Small intestine (tissue), 7 donors: ENCODE results near the gene HMGXB3. TPM values are rescaled to one million over a fixed set of nuclear protein-coding genes. Genes with fewer than 3 reads are reported as not detected.

Experiments
- DNase-seq, 2 donors: peaks; one replicate each; pipeline versions ENCODE4 v3.0.0 to v3.0.0-alpha.2; 2013
- FAIRE-seq: peaks from 2 replicates; lab custom pipeline; 2012; peaks lifted over from hg19 to GRCh38; lab: Jason Lieb, UNC
- H3K27ac ChIP-seq, 3 donors: one replicate each; pipeline ENCODE4 v1.5.1; 2013; ENCODE audit warnings: low read length in 2 of 3, mild to moderate bottlenecking in 2 of 3, control low read depth in 1 of 3, inconsistent platforms in 1 of 3, low read depth in 1 of 3, moderate library complexity in 1 of 3
- H3K27me3 ChIP-seq, 3 donors: one replicate each; pipeline ENCODE4 v1.6.1; 2013; ENCODE audit warnings: low read length in 3 of 3, inconsistent platforms in 1 of 3; ENCODE audit not compliant: control insufficient read depth in 3 of 3, insufficient read depth in 3 of 3
- H3K36me3 ChIP-seq, 3 donors: one replicate each; pipeline ENCODE4 v1.6.1; 2013; ENCODE audit warnings: low read length in 3 of 3, inconsistent platforms in 1 of 3, low read depth in 1 of 3, mild to moderate bottlenecking in 1 of 3, moderate library complexity in 1 of 3; ENCODE audit not compliant: control insufficient read depth in 3 of 3, insufficient read depth in 2 of 3
- H3K4me1 ChIP-seq, 3 donors: one replicate each; pipeline ENCODE4 v1.6.1; 2013; ENCODE audit warnings: low read length in 2 of 3, inconsistent platforms in 1 of 3, low read depth in 1 of 3, mild to moderate bottlenecking in 1 of 3, moderate library complexity in 1 of 3; ENCODE audit not compliant: control insufficient read depth in 3 of 3, insufficient read depth in 2 of 3
- H3K4me3 ChIP-seq, 3 donors: one replicate each; pipeline ENCODE4 v1.5.1; 2013; ENCODE audit warnings: low read length in 3 of 3, control low read depth in 1 of 3, inconsistent platforms in 1 of 3, low read depth in 1 of 3, mild to moderate bottlenecking in 1 of 3, moderate library complexity in 1 of 3
- H3K9me3 ChIP-seq, 2 donors: one replicate each; pipeline ENCODE4 v1.6.1; 2013; ENCODE audit warnings: low read depth in 1 of 2, low read length in 1 of 2; ENCODE audit not compliant: control insufficient read depth in 2 of 2, insufficient read depth in 1 of 2
- WGBS, 3 donors: extraction: QIAGEN DNeasy Blood & Tissue Kit; methylation state at CpG; one replicate each; pipeline ENCODE4 v1.1.7; 2013; 5-methylcytosine and 5-hydroxymethylcytosine counted together
- polyA plus RNA-seq, 4 donors: library from polyadenylated mRNA; stranded (reverse) in 3 of 4; unstranded in 1 of 4; fragments of 200-250 nt in 3 of 4; fragments of 120-200 nt in 1 of 4; gene quantifications; one replicate each; pipeline versions ENCODE4 v1.2.1 to v1.2.3, GENCODE V29; 2013
- donor health status: healthy with polysubstance abuse.
- donor health status: control.
- donor health status: control.
- donor health status: Bipolar disorder and iron deficiency.
- donor health status: healthy.

The HMGXB3 gene
- polyA plus RNA-seq, 4 donors, result 8.1 to 35.1 (median 13.4) TPM

DNA sequence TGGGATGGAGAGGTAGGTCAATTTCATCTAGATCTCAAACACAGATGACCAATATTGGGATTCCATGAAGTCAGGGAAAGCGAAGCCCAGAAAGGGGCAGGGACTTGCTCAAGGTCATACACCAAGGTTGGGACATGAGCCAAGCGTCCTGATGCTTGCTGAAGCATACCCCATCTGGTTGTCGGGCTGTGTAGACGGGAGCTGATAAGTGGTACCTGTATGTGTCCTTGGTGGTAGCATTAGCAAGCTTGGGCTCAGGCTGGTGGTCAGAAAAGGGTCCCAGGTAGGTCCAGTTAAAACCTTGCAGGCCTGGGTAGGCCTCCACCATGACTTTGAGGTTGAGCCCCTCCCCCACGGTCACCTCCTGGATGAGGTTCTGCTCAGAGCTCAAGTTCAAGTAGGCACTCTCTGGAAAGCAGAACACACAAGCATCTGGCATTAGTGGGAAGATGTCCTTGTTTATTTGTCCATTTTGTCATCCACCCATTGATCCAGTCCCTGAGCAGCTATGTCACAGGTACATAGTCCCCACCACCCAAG, 72.6 kb downstream of the HMGXB3 start:
- Histone ChIP-seq H3K4me1 (no peaks in the 10 kb centered on the region), H3K36me3 (peaks cover 0 to 3% (median 0%) of the 10 kb centered on the region in 3 donors), H3K27me3 (peaks cover 0 to 2% (median 0%) of the 10 kb centered on the region in 3 donors), H3K27ac (no peak overlapping the region), H3K9me3 (peaks cover 0 to 3% of the 10 kb centered on the region in 2 donors), H3K4me3 (no peak overlapping the region)
- DNase-seq (no peak), FAIRE-seq (no peak)
- WGBS, 3 donors, result 83 to 89% (median 87%) methylated on average over 5 of the region's 5 CpGs

DNA sequence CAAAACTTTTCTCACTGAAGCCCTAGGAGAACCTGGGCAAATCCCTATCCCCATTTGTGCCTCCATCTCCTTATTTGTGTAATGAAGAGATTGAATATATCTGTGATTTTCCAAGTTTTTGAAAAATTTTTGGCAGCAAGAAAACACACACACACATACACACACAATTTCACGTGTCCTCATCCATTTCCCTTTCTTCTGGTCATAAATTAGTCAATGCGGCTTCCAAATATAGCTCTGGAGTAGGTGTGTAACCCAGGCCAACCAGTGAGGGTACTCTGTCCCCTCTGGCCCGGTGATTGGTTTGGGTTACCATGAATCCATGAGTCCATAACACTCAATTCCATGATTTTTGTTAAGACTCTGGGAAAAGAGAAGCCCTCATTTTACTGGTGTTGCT, 73.1 kb downstream of the HMGXB3 start:
- H3K36me3 ChIP-seq, result peaks cover 0 to 3% (median 0%) of the 10 kb centered on the region in 3 donors
- FAIRE-seq (no peak), DNase-seq (no peak)
- H3K4me1 ChIP-seq, result no peaks in the 10 kb centered on the region
- peaks cover 0 to 2% (median 0%) of the 10 kb centered on the region in 3 donors for H3K27me3 ChIP-seq
- peaks cover 0 to 3% of the 10 kb centered on the region in 2 donors for H3K9me3 ChIP-seq
- H3K27ac ChIP-seq, result no peak overlapping the region
- WGBS, 3 donors, result 76 to 79% (median 77%) methylated on average over 3 of the region's 3 CpGs
- H3K4me3 ChIP-seq, result no peak overlapping the region

DNA sequence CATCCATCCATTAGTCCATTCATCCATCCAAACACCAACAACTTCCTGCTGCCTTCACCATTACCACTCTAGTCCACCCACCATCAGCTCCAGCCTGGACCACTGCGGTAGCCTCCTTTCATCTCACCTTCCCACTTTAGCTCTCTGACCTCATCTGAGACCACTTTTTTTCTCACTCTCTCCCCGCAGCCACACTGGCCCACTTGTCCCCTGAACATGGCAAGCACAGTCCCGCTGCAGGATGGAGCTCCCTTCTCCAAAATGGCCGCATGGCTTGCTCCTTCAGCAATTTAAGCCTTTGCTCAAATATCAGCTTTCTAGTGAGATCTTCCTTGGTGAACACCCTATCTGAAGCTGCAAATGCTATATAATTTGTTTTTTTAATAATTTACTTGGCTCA, 74.7 kb downstream of the HMGXB3 start:
- H3K27ac ChIP-seq, result no peak overlapping the region
- H3K9me3 ChIP-seq, result peaks cover 0 to 3% of the 10 kb centered on the region in 2 donors
- H3K36me3 ChIP-seq, result no peaks in the 10 kb centered on the region
- FAIRE-seq (no peak), DNase-seq (no peak)
- H3K4me1 ChIP-seq, result no peaks in the 10 kb centered on the region
- peaks cover 0 to 2% (median 0%) of the 10 kb centered on the region in 3 donors for H3K27me3 ChIP-seq
- no peak overlapping the region for H3K4me3 ChIP-seq
- 69 to 89% (median 85%) methylated on average over 4 of the region's 4 CpGs for WGBS, 3 donors

DNA sequence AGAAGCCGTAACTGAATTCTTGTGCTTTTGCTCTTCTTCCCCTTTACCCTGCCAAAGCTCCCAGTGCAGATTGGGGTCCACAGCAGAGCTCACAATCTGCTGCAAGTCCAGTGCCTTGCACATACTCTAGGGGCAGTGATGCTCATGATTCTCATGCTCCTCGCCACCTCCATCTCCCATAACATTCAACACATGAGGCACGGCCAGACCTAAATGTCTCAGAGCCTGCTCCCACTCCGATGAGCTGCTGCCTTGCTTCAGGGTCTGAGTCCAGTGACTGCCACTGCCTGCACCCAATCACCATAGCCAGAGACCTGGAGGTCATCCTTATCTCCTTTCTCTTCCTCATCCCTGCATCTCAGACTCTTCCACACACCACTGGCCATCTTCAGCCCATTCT, 75.3 kb downstream of the HMGXB3 start:
- no peak for FAIRE-seq
- no peak overlapping the region for H3K27ac ChIP-seq
- peaks cover 0 to 2% (median 0%) of the 10 kb centered on the region in 3 donors for H3K27me3 ChIP-seq
- no peaks in the 10 kb centered on the region for H3K36me3 ChIP-seq
- WGBS, 3 donors, result 76 to 91% (median 89%) methylated on average over 4 of the region's 4 CpGs
- no peak for DNase-seq
- peaks cover 0 to 3% of the 10 kb centered on the region in 2 donors for H3K9me3 ChIP-seq
- no peaks in the 10 kb centered on the region for H3K4me1 ChIP-seq
- no peak overlapping the region for H3K4me3 ChIP-seq

DNA sequence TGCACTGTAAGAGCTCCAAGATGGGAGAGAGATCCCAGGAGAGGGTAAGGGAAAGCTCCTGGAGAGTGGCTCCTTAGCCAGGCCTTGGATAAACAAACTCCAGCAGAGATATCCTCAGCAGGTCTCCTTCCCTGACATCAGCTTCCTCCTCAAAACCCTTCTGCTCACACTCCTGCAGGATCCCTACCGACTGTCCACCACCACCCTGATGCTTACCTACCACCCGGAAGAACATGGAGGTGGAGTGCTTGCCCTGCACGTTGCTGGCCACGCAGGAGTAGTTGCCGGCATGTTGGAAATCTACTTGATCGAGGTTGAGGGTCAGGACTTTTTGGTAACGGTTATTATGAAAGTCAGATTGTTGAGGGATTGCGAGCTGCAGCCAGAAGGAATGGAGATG, 76.5 kb downstream of the HMGXB3 start:
- Histone ChIP-seq H3K9me3 (peaks cover 0 to 3% of the 10 kb centered on the region in 2 donors), H3K4me1 (no peaks in the 10 kb centered on the region), H3K36me3 (no peaks in the 10 kb centered on the region), H3K27me3 (peaks cover 0 to 2% (median 0%) of the 10 kb centered on the region in 3 donors), H3K4me3 (no peak overlapping the region), H3K27ac (no peak overlapping the region)
- FAIRE-seq (no peak), DNase-seq (no peak)
- WGBS, 3 donors, result 84 to 92% (median 88%) methylated on average over 8 of the region's 8 CpGs

DNA sequence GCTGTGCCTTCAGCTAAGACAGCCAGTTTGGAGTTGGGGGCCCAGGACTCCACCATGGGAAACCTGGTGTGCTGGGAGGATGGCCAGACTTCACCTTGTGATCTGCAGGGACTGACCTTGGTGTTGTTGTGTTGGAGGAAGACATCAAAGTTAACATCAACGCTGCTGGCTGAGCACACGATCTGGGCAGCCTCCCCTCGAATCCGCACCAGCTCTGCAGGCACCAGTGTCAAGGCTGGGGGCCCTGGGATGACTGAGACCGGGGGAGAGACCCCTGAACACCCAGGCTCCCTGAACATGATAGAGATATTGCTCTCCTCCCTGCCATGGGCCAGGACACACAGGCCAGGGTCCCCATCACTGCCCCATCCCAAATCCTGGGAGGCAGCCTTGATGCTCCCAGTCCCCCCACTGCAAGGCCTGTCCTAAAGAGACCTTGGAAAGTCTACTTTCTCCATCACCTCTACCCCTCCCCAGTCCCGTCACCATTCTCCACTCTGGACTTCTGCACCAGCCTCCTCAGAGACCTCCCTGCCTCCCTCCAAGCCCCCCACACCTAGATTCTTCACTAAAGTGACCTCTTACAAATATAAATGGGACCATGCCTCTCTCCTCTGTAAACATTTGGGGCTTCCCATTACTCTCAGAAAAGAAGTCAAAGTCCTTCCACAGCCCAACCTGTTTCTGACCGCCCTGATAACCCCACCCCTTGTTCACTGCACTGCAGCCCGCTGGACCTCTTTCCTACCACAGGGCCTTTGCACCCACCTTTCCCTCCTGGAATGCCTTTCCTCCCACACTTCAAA, 77.7 kb downstream of the HMGXB3 start:
- WGBS, 3 donors, result 79 to 91% (median 87%) methylated on average over 8 of the region's 8 CpGs
- DNase-seq, result no peak

DNA sequence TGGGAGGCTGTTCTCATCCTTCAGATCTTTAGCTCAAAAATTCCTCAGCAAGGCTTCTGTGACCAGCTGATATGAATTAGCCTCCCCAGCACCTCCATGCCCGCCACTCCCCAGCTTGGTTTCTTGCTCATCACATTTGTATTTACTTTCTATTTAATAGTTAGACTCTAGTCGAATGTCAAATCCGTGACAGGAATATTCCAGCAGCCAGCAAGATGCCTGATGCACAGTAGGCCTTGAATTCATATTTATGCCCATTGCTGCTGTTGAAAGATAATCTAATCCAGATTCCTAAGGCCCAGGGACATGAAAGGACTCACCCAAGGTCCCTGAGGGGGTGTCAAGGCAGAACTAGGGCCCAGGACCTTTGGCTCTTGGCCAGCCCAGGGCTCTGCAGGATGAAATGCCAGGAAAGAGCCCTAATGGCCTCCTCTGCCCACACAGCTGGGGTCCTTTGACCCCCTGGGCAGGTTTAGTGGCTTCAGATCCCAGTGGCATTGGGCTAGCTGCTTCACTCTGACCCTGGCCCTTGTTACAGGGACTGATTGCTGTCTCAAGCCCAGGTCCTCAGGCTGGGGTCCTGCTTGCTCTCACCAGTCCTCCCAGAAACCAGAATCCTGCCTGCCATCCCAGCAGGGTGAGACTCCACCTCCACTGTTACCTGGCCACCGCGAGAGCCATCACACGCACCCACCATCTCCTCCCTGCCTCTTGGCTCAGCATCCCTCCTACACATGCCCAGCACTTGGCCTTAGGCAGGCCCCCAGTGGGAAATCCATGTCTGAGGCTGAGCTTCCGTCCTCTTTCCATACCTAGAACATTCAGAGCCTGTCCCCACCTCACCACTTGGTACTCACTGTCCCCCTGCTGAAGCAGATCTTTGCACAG, 78.5 kb downstream of the HMGXB3 start:
- FAIRE-seq (no peak), DNase-seq (no peak)
- no peak overlapping the region for H3K27ac ChIP-seq
- H3K9me3 ChIP-seq, result no peaks in the 10 kb centered on the region
- no peaks in the 10 kb centered on the region for H3K27me3 ChIP-seq
- H3K4me1 ChIP-seq, result peaks cover 0 to 3% (median 0%) of the 10 kb centered on the region in 3 donors
- no peaks in the 10 kb centered on the region for H3K36me3 ChIP-seq
- WGBS, 3 donors, result 85 to 89% (median 88%) methylated on average over 7 of the region's 7 CpGs
- no peak overlapping the region for H3K4me3 ChIP-seq

More for the DNA sequence above, 77.7 kb downstream of the HMGXB3 start:
- Histone ChIP-seq H3K27ac (no peak overlapping the region), H3K4me3 (no peak overlapping the region), H3K4me1 (peaks cover 0 to 3% (median 0%) of the 10 kb centered on the region in 3 donors), H3K36me3 (no peaks in the 10 kb centered on the region), H3K9me3 (peaks cover 0 to under 1% of the 10 kb centered on the region in 2 donors), H3K27me3 (no peaks in the 10 kb centered on the region)
- FAIRE-seq, result no peak

DNA sequence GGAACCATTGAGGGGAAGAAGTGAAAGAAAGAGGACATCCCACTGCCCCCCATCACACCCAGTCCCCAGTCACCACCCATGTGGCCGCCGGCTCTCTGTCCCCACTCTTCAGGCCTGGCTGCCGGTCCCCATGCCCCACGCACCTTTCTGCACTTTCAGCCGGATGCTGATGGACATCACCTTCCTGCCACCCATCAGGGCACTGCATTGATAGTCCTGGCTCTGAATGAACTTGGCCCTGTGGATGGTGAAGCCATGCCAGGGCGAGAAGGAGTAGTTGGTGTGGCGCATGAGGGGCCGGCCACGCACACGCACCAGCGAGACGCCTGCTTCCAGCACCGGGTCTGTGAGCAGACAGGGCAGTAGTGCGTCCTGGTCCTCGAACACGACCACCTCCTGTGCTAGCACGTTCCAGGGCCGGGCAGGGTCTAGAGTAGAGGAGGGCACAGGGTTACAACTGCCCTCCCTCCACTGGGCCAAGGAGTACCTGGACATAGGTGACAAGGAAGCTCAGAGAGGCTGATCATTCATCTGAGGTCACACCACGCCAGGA, 79.4 kb downstream of the HMGXB3 start:
- WGBS, 3 donors, result 94 to 98% (median 95%) methylated on average over 19 of the region's 19 CpGs
- Histone ChIP-seq H3K4me3 (no peak overlapping the region), H3K4me1 (peaks cover 0 to 3% (median 0%) of the 10 kb centered on the region in 3 donors), H3K9me3 (no peaks in the 10 kb centered on the region), H3K27me3 (no peaks in the 10 kb centered on the region), H3K27ac (no peak overlapping the region), H3K36me3 (no peaks in the 10 kb centered on the region)
- DNase-seq (no peak), FAIRE-seq (no peak)
